Skeletal muscle tissue (tissue), 4 donors: Measurements from ENCODE around the gene NACA2. TPM values are rescaled to one million over a fixed set of nuclear protein-coding genes. Genes with fewer than 3 reads are reported as not detected.

Experiments
- H3K27ac ChIP-seq: one replicate; pipeline ENCODE4 v1.7.0; 2013; ENCODE audit warnings: mild to moderate bottlenecking, low read depth, low read length, inconsistent platforms
- H3K27me3 ChIP-seq, 3 donors: one replicate each; pipeline ENCODE4 v1.7.0; 2013; ENCODE audit warnings: low read length in 3 of 3; ENCODE audit not compliant: control insufficient read depth in 3 of 3, insufficient read depth in 3 of 3
- H3K36me3 ChIP-seq, 3 donors: one replicate each; pipeline ENCODE4 v1.7.0; 2013; ENCODE audit warnings: low read length in 3 of 3; ENCODE audit not compliant: control insufficient read depth in 3 of 3, insufficient read depth in 3 of 3
- H3K4me1 ChIP-seq, 3 donors: one replicate each; pipeline ENCODE4 v1.7.0; 2013; ENCODE audit warnings: low read length in 3 of 3, mild to moderate bottlenecking in 3 of 3; ENCODE audit not compliant: control insufficient read depth in 3 of 3, insufficient read depth in 3 of 3
- H3K4me3 ChIP-seq, 3 donors: one replicate each; pipeline ENCODE4 v1.7.0; 2013; ENCODE audit warnings: low read length in 3 of 3
- H3K9ac ChIP-seq, 3 donors: one replicate each; pipeline ENCODE4 v1.7.0; 2013; ENCODE audit warnings: low read length in 3 of 3, mild to moderate bottlenecking in 3 of 3, moderate library complexity in 2 of 3, low read depth in 1 of 3
- H3K9me3 ChIP-seq, 3 donors: one replicate each; pipeline ENCODE4 v1.7.0; 2013; ENCODE audit warnings: low read length in 3 of 3; ENCODE audit not compliant: control insufficient read depth in 3 of 3
- total RNA-seq: library from RNA; depleted of rRNA; stranded (reverse); fragments of >200 nt; gene quantifications from one replicate; pipeline ENCODE4 v1.2.3, GENCODE V29; 2014
- donor health status: Osteomylitis.

The NACA2 gene
- total RNA-seq, 1 donor from 2014 or later, result not detected

DNA sequence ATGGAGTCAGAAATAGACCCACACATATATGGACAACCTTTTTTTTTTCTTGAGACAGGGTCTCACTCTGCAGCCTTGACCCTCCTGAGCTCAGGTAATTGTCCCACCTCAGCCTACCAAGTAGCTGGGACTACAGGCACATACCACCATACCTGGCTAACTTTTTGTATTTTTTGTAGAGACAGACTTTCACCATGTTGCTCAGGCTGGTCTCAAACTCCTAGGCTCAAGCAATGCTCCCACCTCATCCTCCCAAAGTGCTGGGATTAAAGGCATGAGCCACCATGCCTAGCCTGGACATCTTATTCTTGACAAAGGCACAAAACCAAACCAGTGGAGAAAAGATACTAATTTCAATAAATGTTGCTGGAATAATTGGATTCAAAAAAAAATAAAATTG lies 14.7 kb upstream of the NACA2 start:
- H3K27ac ChIP-seq, result no peak overlapping the region
- no peaks in the 10 kb centered on the region for H3K4me1 ChIP-seq
- H3K36me3 ChIP-seq, result no peaks in the 10 kb centered on the region
- no peak overlapping the region for H3K4me3 ChIP-seq
- H3K27me3 ChIP-seq, result no peaks in the 10 kb centered on the region
- no peak overlapping the region for H3K9ac ChIP-seq
- H3K9me3 ChIP-seq, result no peaks in the 10 kb centered on the region

DNA sequence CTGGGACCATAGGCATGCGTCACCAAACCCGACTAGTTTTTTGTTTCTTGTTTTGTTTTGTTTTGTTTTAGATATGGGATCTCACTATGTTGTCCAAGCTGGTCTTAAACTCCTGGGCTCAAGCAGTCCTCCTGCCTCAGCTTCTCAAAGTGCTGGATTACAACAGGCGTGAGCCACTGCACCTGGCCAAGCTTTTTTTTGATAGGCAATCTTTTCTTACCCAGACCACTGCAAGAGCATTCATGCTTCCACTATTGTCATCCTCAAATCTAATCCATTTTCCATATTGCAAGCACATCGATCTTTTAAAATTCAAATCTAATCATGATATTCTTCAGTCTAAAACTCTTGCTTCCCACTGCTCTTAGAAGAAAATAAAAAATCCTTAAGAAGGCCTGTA lies 10.3 kb upstream of the NACA2 start:
- Histone ChIP-seq H3K27me3 (no peaks in the 10 kb centered on the region), H3K27ac (no peak overlapping the region), H3K9me3 (no peaks in the 10 kb centered on the region), H3K4me1 (no peaks in the 10 kb centered on the region), H3K9ac (no peak overlapping the region), H3K36me3 (no peaks in the 10 kb centered on the region), H3K4me3 (no peak overlapping the region)

DNA sequence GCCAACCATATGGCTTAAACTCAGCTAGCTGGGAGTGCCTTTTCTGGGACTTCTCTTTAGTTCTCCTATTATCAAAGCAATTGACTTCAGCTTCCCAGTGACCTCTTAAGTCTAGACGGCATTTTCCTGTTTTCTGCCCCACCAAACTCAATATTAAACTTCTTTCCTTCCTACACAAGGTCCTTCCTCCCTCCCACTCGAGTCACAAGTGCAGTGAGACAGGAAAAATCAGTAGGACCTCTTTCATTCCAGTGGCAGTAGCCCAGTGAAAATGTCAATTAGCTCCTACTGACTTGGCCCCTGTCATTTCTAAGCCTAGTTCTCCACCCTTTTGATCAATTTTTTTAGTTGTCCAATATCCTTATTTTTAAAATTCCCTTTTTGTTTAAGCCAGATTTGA lies 9.6 kb upstream of the NACA2 start:
- Histone ChIP-seq H3K9ac (no peak overlapping the region), H3K4me1 (no peaks in the 10 kb centered on the region), H3K27me3 (no peaks in the 10 kb centered on the region), H3K27ac (no peak overlapping the region), H3K4me3 (no peak overlapping the region), H3K9me3 (no peaks in the 10 kb centered on the region), H3K36me3 (no peaks in the 10 kb centered on the region)

DNA sequence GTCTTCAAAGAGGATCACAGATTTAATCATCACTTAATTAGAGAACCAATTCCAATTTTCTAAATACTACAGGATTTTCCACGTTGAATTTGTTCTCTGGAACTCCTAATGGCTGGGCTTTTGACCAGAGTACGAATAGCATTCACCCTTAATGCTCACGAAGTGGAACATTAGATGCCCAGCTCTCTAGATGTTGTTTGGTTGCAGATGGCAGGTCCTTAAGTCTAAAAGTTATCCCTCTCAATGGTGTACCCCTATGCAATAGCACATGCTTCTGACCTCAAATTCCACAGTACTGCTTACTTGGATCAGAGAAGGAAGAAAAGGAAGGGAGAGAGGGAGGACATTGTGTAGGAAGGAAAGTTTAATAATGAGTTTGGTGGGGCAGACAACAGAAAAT lies 8.6 kb upstream of the NACA2 start:
- Histone ChIP-seq H3K4me3 (no peak overlapping the region), H3K36me3 (no peaks in the 10 kb centered on the region), H3K27ac (no peak overlapping the region), H3K27me3 (no peaks in the 10 kb centered on the region), H3K4me1 (no peaks in the 10 kb centered on the region), H3K9ac (no peak overlapping the region), H3K9me3 (no peaks in the 10 kb centered on the region)

DNA sequence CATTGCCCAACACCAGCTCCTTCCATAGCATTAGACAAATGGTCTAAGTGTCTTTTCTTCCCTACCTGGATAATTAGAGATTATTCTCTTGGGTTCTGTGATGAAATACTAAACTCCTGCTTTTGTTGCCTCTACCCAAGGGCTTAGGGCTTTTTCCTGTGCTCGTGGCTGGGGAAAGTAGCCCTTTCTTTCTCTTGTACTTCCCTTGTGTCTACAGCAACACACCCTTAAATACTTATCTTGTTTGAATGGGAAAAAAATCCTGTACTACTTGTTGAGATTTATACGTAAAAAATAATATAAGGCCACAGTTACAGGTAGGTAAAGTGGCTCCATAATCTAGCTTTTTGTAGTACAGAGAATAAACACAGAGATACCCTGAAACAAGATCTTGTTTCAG lies 7.0 kb upstream of the NACA2 start:
- no peak overlapping the region for H3K4me3 ChIP-seq
- no peaks in the 10 kb centered on the region for H3K9me3 ChIP-seq
- no peak overlapping the region for H3K9ac ChIP-seq
- H3K36me3 ChIP-seq, result no peaks in the 10 kb centered on the region
- peaks cover 0 to 5% (median 3%) of the 10 kb centered on the region in 3 donors for H3K27me3 ChIP-seq
- no peak overlapping the region for H3K27ac ChIP-seq
- no peaks in the 10 kb centered on the region for H3K4me1 ChIP-seq

DNA sequence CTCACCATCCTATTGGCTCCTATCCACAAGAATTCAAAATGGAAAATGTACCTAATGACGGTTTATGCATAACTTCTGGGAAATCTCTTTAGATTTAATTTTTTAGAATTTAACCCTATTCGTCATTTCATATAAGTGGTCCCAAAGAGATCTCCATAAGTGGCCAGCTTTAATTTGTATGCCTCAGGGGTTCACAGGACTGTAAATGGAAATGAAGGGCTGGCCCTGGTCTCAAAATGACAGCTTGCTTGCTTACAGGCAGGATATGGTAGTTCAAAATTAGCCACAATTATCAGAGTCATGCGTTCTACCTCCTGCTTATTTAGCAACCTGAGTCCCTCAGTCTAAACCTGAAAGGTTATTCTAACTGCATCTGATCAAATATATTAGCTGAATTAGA lies 6.6 kb upstream of the NACA2 start:
- no peaks in the 10 kb centered on the region for H3K36me3 ChIP-seq
- no peak overlapping the region for H3K9ac ChIP-seq
- no peak overlapping the region for H3K27ac ChIP-seq
- H3K4me1 ChIP-seq, result no peaks in the 10 kb centered on the region
- H3K4me3 ChIP-seq, result no peak overlapping the region
- no peaks in the 10 kb centered on the region for H3K9me3 ChIP-seq
- peaks cover 0 to 5% (median 3%) of the 10 kb centered on the region in 3 donors for H3K27me3 ChIP-seq

DNA sequence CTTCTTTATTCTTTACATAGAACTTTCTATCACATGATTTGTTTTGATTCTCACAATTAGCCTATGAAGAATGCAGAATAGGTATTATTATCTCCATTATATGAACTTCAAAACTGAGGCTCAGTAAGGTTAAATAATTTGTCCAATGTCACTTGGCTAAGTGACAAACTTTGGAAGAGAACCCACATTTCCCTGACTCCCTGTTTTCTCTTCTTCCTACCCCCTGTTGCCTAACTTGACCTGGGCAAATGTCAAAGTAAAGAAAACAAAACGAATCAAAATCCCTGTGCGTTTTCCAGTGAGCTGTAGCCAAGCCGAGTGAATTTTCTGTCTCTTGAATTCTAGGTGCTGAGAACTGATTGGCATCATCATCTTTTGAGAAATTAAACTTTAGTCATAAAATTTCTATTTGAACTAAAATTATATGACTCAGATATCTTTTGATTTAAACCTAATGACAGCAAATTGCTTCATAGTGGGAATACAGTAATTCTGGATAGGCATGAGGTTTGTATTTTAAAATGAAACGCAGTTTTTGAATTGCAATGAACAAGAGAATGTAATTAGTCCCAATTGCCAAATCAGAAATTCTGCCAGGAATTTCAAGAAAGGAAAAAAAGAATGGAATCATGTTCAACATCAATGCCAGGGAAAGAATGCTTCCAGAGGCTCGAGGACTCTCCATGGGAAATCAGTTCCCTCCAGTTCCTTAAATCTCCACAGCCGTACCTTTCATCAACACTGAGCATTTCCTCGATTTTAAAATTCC lies 4.6 kb upstream of the NACA2 start:
- Histone ChIP-seq H3K27me3 (peaks cover 0 to 8% (median 3%) of the 10 kb centered on the region in 3 donors), H3K36me3 (no peaks in the 10 kb centered on the region), H3K9ac (no peak overlapping the region), H3K9me3 (no peaks in the 10 kb centered on the region), H3K27ac (no peak overlapping the region), H3K4me1 (no peaks in the 10 kb centered on the region), H3K4me3 (no peak overlapping the region)

DNA sequence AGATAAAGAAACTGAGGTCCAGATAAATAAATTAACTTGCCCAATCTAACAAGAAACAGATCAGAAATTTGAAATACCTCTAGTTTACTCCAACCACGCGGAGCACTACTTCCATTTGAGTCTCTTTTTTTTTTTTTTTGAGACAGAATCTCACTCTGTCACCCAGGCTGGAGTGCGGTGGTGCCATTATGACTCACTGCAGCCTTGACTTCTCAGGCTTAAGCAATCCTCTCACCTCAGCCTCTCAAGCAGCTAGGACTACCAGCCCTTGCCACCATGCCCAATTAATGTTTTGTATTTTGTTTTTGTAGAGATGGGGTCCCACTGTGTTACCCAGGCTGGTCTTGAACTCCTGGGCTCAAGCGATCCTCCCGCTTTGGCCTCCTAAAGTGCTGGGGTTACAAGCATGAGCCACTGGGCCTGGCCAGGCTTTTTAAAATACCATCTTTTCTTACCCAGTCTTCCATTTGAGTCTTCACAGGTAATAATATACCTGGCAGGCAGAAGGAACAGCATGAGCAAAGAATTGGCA lies 3.3 kb upstream of the NACA2 start:
- H3K9me3 ChIP-seq, result no peaks in the 10 kb centered on the region
- no peak overlapping the region for H3K4me3 ChIP-seq
- peaks cover 0 to 8% (median 3%) of the 10 kb centered on the region in 3 donors for H3K27me3 ChIP-seq
- H3K27ac ChIP-seq, result no peak overlapping the region
- no peak overlapping the region for H3K9ac ChIP-seq
- no peaks in the 10 kb centered on the region for H3K36me3 ChIP-seq
- H3K4me1 ChIP-seq, result no peaks in the 10 kb centered on the region

DNA sequence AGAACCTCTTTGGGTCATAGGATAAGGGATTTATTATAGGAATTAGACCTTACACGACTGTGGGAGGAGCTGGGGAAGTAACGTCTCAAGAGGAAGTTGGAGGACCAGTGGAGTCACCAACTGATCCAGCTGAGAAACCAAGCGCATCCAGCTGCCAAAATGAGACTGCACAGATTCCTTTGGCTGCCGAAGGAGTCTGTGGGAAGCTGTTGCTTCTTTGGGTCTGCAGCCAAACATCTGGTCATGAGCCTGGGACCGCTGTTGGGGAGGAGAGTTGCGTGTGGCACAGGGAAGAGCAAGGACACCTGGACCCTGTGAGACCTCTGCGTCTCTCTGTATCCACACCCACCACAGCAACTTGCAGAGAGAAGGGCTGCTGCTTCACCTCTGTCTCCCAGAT lies 2.4 kb upstream of the NACA2 start:
- Histone ChIP-seq H3K9me3 (no peaks in the 10 kb centered on the region), H3K27ac (no peak overlapping the region), H3K4me3 (no peak overlapping the region), H3K4me1 (no peaks in the 10 kb centered on the region), H3K27me3 (peaks cover 0 to 8% (median 3%) of the 10 kb centered on the region in 3 donors), H3K36me3 (no peaks in the 10 kb centered on the region), H3K9ac (no peak overlapping the region)

DNA sequence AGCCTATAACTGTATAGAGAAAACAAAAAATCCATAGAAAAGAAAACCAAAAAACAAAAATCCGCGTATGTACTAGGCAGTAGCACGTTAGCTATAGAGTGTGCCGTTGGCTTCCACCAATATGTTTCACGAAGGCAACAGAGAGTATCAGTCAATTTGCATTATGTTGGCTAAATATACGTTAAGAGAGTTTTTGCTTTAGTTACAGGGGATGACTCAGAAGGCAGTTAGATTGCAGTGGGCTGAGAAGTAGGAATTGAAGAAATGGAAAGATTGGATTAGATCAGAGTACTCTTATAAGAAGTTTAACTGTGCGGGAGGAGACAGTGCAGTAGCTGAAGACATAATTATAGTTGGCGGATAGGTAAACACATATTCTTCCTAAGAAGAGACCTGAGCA lies 911 bp upstream of the NACA2 start:
- Histone ChIP-seq H3K27me3 (peaks cover 0 to 8% (median 3%) of the 10 kb centered on the region in 3 donors), H3K9ac (no peak overlapping the region), H3K4me3 (no peak overlapping the region), H3K27ac (no peak overlapping the region), H3K9me3 (no peaks in the 10 kb centered on the region), H3K4me1 (no peaks in the 10 kb centered on the region), H3K36me3 (no peaks in the 10 kb centered on the region)
